ENCODE results near the gene TMOD1. TPM values are rescaled to one million over a fixed set of nuclear protein-coding genes. Genes with fewer than 3 reads are reported as not detected.

The TMOD1 gene
- total and polyA plus RNA-seq, 9 of the 15 experiments (the other 6 are each of a cell fraction or from before 2014, with no cell fraction given): 7.1 to 41.2 (median 14.2) TPM

GRCh38 chr9:97567894-97568202 is 66.4 kb downstream of the TMOD1 start (continued):
- TF ChIP-seq SAFB (IDR thresholded peaks at IDR 0.05; ENCODE audit: borderline replicate concordance, low read depth, low read length): no peak
- no peak for TF ChIP-seq LCOR (CRISPR knock-in tag; IDR thresholded peaks at IDR 0.05)
- TF ChIP-seq L3MBTL2 (IDR thresholded peaks at IDR 0.05): no peak
- no peak for TF ChIP-seq ZBTB17 (CRISPR knock-in tag; IDR thresholded peaks at IDR 0.05)
- TF ChIP-seq LARP7 (IDR thresholded peaks at IDR 0.05): no peak
- no peak for TF ChIP-seq CSDE1 (IDR thresholded peaks at IDR 0.05)
- no peak for TF ChIP-seq ZBTB26 (CRISPR knock-in tag; IDR thresholded peaks at IDR 0.05)
- TF ChIP-seq NUFIP1 (IDR thresholded peaks at IDR 0.05; ENCODE audit: partially characterized antibody): no peak
- no peak for TF ChIP-seq E2F8 (IDR thresholded peaks at IDR 0.05; ENCODE audit: low read depth, partially characterized antibody)
- no peak for TF ChIP-seq CREB3L1 (IDR thresholded peaks at IDR 0.05; ENCODE audit: borderline replicate concordance, low read depth)
- TF ChIP-seq MCM3 (IDR thresholded peaks at IDR 0.05): no peak
- TF ChIP-seq BRCA1 (IDR thresholded peaks at IDR 0.05): no peak
- no peak for TF ChIP-seq BRCA1 (CRISPR knock-in tag; IDR thresholded peaks at IDR 0.05)
- TF ChIP-seq SMARCC2 (IDR thresholded peaks at IDR 0.05; ENCODE audit: low read depth): 0 out of 2 replicates have a peak, but pooled peaks have one; percentile 33
- no peak for TF ChIP-seq HNRNPL (IDR thresholded peaks at IDR 0.05; ENCODE audit: low read depth, low read length)
- 0 out of 2 replicates have a peak, but pooled peaks have one; percentile 70 for TF ChIP-seq NFATC3 (IDR thresholded peaks at IDR 0.05)
- TF ChIP-seq ZNF717 (CRISPR knock-in tag; IDR thresholded peaks at IDR 0.05): no peak
- peak; percentile 80 for TF ChIP-seq SMARCE1 (IDR thresholded peaks at IDR 0.05)
- TF ChIP-seq POLR2H (tag; IDR thresholded peaks at IDR 0.05; ENCODE audit: low read depth): no peak
- peak; percentile 12 for TF ChIP-seq TAF9B (IDR thresholded peaks at IDR 0.05; ENCODE audit: partially characterized antibody)

Measured in K562 (cell line).